Motor neuron (in vitro differentiated cells): ENCODE data around the gene GPHN. TPM values are rescaled to one million over a fixed set of nuclear protein-coding genes. Genes with fewer than 3 reads are reported as not detected.

ENCODE experiments used
- ATAC-seq, 8 experiments: fragments of 200-7000 bp; cut with Tn5 transposase; replicated peaks in 6 of 8; 2 replicates each; pipeline ENCODE4 v1.8.0; 2021; ENCODE audit warnings: mild to moderate bottlenecking in 8 of 8, moderate library complexity in 8 of 8
- H3K27ac ChIP-seq, 2 donors: fragments of 250-450 bp; sonication (Bioruptor Pico); 2 replicates each; pipeline ENCODE4 v1.9.0; 2021; ENCODE audit warnings: antibody characterized with exemption in 2 of 2, mild to moderate bottlenecking in 2 of 2, moderate library complexity in 1 of 2
- H3K4me1 ChIP-seq, 2 donors: fragments of 250-450 bp; sonication (Bioruptor Pico); replicated peaks in 1 of 2; 2 replicates each; pipeline ENCODE4 v1.6.1; 2021; ENCODE audit warnings: antibody characterized with exemption in 2 of 2, mild to moderate bottlenecking in 2 of 2, moderate library complexity in 1 of 2
- H3K4me3 ChIP-seq, 5 donors: fragments of 250-450 bp; sonication (Bioruptor Pico); 2 replicates each; pipeline ENCODE4 v1.9.0; 2021; ENCODE audit warnings: antibody characterized with exemption in 5 of 5, mild to moderate bottlenecking in 5 of 5, moderate library complexity in 4 of 5
- WGBS, 10 experiments: fragments of 450-650 bp; shearing (Covaris generic); methylation state at CpG; one replicate each; pipeline ENCODE4 v1.0.0; 2022; 5-methylcytosine and 5-hydroxymethylcytosine counted together
- in situ Hi-C, 9 experiments: fragments of 400-800 bp; cut with MboI; loops; one replicate each; pipeline ENCODE4 v1.15.0; 2021; ENCODE audit warnings: low sequenced_read_pairs in 9 of 9, low pct_unique_long_range_greater_than_20kb in 2 of 9; ENCODE audit not compliant: unreplicated experiment in 9 of 9
- total RNA-seq, 8 experiments: library from RNA; unstranded; fragments of 300-600 nt; gene quantifications; 2 replicates each; pipeline versions ENCODE4 v1.2.3 to v1.2.4, GENCODE V29; 2022

GPHN gene
- total RNA-seq, 8 experiments from 2014 or later: 15.9 to 77.5 (median 55.0) TPM

- ATAC-seq: no peak
- H3K4me3 ChIP-seq: no peak overlapping the region
- in situ Hi-C loops: loop anchor here in 1 of 9 experiments (25.0 kb wide), 1 partner anchor 725 kb away; no protein-coding TSS in a partner anchor
- WGBS, 10 experiments: 70 to 100% (median 100%) methylated on average over 1 to 2 of the region's 2 CpGs; no CpG with 5 or more reads in 1 of the 10 experiments
- H3K4me1 ChIP-seq: peaks cover 0 to 11% of the 10 kb centered on the region in 2 donors
- no peak overlapping the region for H3K27ac ChIP-seq
These were observed 604.4 kb downstream of the GPHN start for GRCh38 chr14:67112344-67112743.

GRCh38 chr14:67127174-67127573 lies 619.2 kb downstream of the GPHN start:
- Histone ChIP-seq H3K4me1 (no peaks in the 10 kb centered on the region), H3K27ac (no peak overlapping the region), H3K4me3 (no peak overlapping the region)
- 64 to 100% (median 94%) methylated on average over 1 to 2 of the region's 3 CpGs; no CpG with 5 or more reads in 2 of the 10 experiments for WGBS, 10 experiments
- no peak for ATAC-seq
- in situ Hi-C loops: loop anchor here in 2 of 9 experiments (25.0 kb wide), 1 partner anchor 490 kb away; no protein-coding TSS in a partner anchor

- WGBS, 10 experiments: 94 to 100% (median 100%) methylated on average over 1 of the region's 2 CpGs; no CpG with 5 or more reads in 2 of the 10 experiments
- in situ Hi-C loops: loop anchor here in 2 of 9 experiments (25.0 kb wide), 1 partner anchor 492 kb away; no protein-coding TSS in a partner anchor
- no peak for ATAC-seq
- Histone ChIP-seq H3K4me3 (no peak overlapping the region), H3K4me1 (no peaks in the 10 kb centered on the region), H3K27ac (no peak overlapping the region)
These were observed 621.8 kb downstream of the GPHN start for GRCh38 chr14:67129768-67130167.

DNA sequence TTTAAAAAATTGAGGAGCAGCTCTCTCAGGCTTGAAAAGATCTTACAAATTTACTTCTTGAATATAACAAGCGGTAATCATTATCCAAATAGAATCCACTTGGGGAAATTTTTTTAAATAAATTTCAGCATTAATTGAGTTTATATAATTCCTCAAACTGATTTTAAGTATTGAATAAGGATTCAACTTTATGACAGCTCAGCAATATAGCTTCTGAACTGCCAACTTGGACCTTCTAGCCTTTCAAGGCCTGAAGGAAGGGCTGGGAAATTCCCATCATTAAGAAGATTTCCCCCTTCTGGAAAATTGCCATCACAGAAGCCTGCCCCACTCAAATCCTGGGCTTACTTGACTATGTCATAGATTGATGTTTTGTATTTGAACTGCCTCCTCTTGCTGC lies 623.7 kb downstream of the GPHN start:
- ATAC-seq: no peak

DNA sequence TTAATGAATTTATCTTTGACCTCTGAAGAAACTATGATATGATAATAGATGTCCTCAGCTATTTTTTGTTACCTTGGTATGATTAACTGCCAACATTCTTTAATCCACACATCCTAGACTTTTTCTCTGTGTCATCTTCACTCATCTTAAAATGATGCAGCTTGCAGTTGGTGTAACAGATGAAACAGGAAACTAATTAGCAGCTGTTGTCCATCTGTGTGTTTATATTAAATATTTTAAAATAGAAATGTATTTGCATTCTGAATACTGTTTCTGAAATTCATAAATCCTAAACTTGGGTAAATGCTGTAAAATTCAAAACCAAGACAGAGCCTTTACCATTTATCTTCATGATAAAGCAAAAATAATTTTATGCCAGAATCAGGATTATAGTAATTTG lies 625.2 kb downstream of the GPHN start:
- ATAC-seq: peak in 1 of 8 experiments; percentile 51
- Histone ChIP-seq H3K4me3 (no peak overlapping the region), H3K4me1 (no peaks in the 10 kb centered on the region), H3K27ac (no peak overlapping the region)
- in situ Hi-C loops: loop anchor here in 2 of 9 experiments (25.0 kb wide), 1 partner anchor 496 kb away; no protein-coding TSS in a partner anchor

More for the DNA sequence above, 623.7 kb downstream of the GPHN start:
- H3K27ac ChIP-seq: no peak overlapping the region
- H3K4me1 ChIP-seq: no peaks in the 10 kb centered on the region
- WGBS, 10 experiments: 80 to 100% (median 100%) methylated on average over 1 of the region's 1 CpG; no CpG with 5 or more reads in 3 of the 10 experiments
- H3K4me3 ChIP-seq: no peak overlapping the region
- in situ Hi-C loops: loop anchor here in 2 of 9 experiments (25.0 kb wide), 1 partner anchor 494 kb away; no protein-coding TSS in a partner anchor

- peak in 4 of 8 experiments; percentile 21 to 77 (median 41) for ATAC-seq
- H3K27ac ChIP-seq: no peak overlapping the region
- in situ Hi-C loops: loop anchor here in 2 of 9 experiments (25.0 kb wide), 1 partner anchor 497 kb away; no protein-coding TSS in a partner anchor
- H3K4me3 ChIP-seq: no peak overlapping the region
- no peaks in the 10 kb centered on the region for H3K4me1 ChIP-seq
- WGBS, 10 experiments: 23 to 88% (median 76%) methylated on average over 1 to 3 of the region's 3 CpGs; no CpG with 5 or more reads in 1 of the 10 experiments
These were observed 625.9 kb downstream of the GPHN start for GRCh38 chr14:67133595-67134441.

- no peak for ATAC-seq
- Histone ChIP-seq H3K4me3 (no peak overlapping the region), H3K27ac (no peak overlapping the region), H3K4me1 (no peaks in the 10 kb centered on the region)
- in situ Hi-C loops: loop anchor here in 2 of 9 experiments (25.0 kb wide), 1 partner anchor 501 kb away; no protein-coding TSS in a partner anchor
These were observed 629.9 kb downstream of the GPHN start for GRCh38 chr14:67137744-67138371.

DNA sequence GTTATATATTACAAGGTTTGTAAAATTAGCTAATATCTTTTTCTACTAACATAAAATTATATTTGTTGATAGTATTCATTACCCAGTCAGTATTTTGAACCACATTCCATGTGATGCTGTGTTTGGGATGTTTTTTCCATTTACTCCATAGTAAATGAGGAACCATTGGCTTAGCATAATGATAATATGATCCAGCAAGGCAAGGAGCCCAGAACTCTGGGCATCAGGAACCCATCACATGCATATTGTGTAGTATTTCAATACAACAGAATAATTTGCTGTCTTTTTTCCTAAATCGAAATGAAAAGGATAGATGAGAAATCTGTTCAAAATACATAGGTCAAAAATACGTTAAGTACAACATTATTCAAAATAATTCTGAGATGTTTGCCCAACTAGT lies 632.6 kb downstream of the GPHN start:
- WGBS, 10 experiments: 18 to 100% (median 90%) methylated on average over 1 to 2 of the region's 2 CpGs; no CpG with 5 or more reads in 1 of the 10 experiments
- no peak for ATAC-seq
- in situ Hi-C loops: loop anchor here in 2 of 9 experiments (25.0 kb wide), 1 partner anchor 503 kb away; no protein-coding TSS in a partner anchor
- Histone ChIP-seq H3K27ac (no peak overlapping the region), H3K4me3 (no peak overlapping the region), H3K4me1 (no peaks in the 10 kb centered on the region)

DNA sequence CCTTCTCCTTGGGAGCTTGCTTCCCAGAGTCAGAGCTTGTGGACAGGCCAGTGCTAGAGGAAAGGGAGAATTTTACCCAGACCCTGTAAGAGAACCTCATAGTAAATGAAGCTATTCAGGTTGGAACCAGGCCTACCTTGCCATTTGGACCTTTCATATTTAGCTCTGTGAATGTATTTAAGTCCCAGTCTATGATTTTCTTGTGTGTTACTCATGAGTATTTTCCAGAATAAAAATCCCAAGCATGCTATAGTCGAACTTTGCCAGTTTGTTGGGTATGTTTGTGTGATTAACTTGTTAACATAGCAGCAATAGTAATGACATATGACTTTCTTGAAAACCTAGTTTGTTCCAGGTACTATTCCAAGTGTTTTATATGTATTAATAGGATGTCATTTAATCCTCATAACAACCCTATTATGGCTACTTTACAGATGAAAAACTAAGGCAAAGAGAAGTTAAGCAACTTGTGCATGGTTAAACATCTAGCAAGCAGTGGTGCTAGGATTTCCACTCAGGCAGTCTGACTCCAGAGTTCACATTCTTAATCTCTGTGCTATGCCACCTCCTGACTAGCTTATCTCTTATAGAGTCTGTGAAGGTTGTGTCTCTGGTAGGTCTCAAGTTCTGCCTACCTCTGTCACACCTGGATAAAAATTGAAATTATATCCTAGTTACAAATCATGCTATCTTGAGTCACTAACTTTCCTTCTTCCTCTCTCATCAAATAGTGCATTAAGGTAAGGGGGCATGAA lies 633.4 kb downstream of the GPHN start:
- Histone ChIP-seq H3K4me3 (no peak overlapping the region), H3K4me1 (no peaks in the 10 kb centered on the region), H3K27ac (no peak overlapping the region)
- in situ Hi-C loops: loop anchor here in 2 of 9 experiments (25.0 kb wide), 1 partner anchor 504 kb away; no protein-coding TSS in a partner anchor
- WGBS, 10 experiments: 29 to 88% (median 67%) methylated on average over 1 of the region's 1 CpG; no CpG with 5 or more reads in 4 of the 10 experiments
- ATAC-seq: no peak

GRCh38 chr14:67151082-67151666 lies 643.2 kb downstream of the GPHN start:
- 60 to 95% (median 80%) methylated on average over 2 to 4 of the region's 4 CpGs; no CpG with 5 or more reads in 1 of the 10 experiments for WGBS, 10 experiments
- no peak overlapping the region for H3K4me3 ChIP-seq
- no peaks in the 10 kb centered on the region for H3K4me1 ChIP-seq
- in situ Hi-C loops: loop anchor here in 5 of 9 experiments (25.0 kb wide), 2 partner anchors 136 to 161 kb away; no protein-coding TSS in a partner anchor
- ATAC-seq: peak in 2 of 8 experiments; percentile 17 to 43
- no peak overlapping the region for H3K27ac ChIP-seq

DNA sequence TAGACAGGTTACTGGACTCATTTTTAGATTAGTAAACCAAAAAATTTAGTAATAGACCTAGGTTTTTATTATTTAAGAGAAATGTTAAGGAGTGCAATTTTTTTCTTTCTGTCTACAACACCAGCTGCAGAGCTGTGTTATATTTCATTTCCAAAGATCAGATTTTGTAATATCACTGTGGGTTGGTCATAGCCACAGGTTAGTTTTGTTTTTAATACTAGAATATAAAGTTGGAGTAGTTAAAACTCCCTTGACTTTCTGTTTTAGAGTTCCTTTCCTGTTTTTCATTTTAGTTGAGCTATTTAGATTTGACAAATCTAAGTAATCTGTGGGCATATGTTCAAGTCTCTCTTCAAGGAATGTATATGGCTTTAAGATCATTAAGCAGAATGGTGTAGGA lies 650.6 kb downstream of the GPHN start:
- no peak for ATAC-seq
- in situ Hi-C loops: loop anchor here in 5 of 9 experiments (25.0 kb wide), 2 partner anchors 129 to 154 kb away; no protein-coding TSS in a partner anchor

GRCh38 chr14:67162385-67162784 lies 654.4 kb downstream of the GPHN start:
- H3K4me3 ChIP-seq: no peak overlapping the region

More for the DNA sequence above, 650.6 kb downstream of the GPHN start:
- Histone ChIP-seq H3K4me3 (no peak overlapping the region), H3K4me1 (no peaks in the 10 kb centered on the region), H3K27ac (no peak overlapping the region)

More at GRCh38 chr14:67162385-67162784, 654.4 kb downstream of the GPHN start:
- 50 to 100% (median 84%) methylated on average over 1 to 4 of the region's 4 CpGs for WGBS, 10 experiments
- no peaks in the 10 kb centered on the region for H3K4me1 ChIP-seq
- H3K27ac ChIP-seq: no peak overlapping the region
- ATAC-seq: no peak
- in situ Hi-C loops: loop anchor here in 5 of 9 experiments (25.0 kb wide), 2 partner anchors 125 to 150 kb away; no protein-coding TSS in a partner anchor
